ENCODE measurements around the gene HDAC4.

The HDAC4 gene

GRCh38 chr2:239099474-239099873 lies 301.3 kb downstream of the HDAC4 start:
- Histone ChIP-seq H3K27ac (ENCODE audit: low read depth, low read length) (no peak overlapping the region), H3K36me3 (ENCODE audit: control insufficient read depth in 1 of 2, insufficient read depth in 2 of 2, low read length in 2 of 2) (peaks cover 15 to 68% of the 10 kb centered on the region in 2 donors), H3K27me3 (ENCODE audit: control insufficient read depth in 1 of 2, insufficient read depth in 2 of 2, low read length in 2 of 2) (no peaks in the 10 kb centered on the region), H3K4me3 (ENCODE audit: low read depth in 1 of 2, low read length in 2 of 2) (no peak overlapping the region), H3K4me1 (ENCODE audit: control insufficient read depth in 1 of 2, insufficient read depth in 2 of 2, low read length in 2 of 2) (no peaks in the 10 kb centered on the region), H3K9ac (ENCODE audit: low read depth in 1 of 2, low read length in 2 of 2) (no peak overlapping the region), H3K9me3 (ENCODE audit: control insufficient read depth in 1 of 2, low read length in 2 of 2) (no peaks in the 10 kb centered on the region)

- no peak overlapping the region for H3K27ac ChIP-seq (ENCODE audit: low read depth, low read length)
- no peak overlapping the region for H3K9ac ChIP-seq (ENCODE audit: low read depth in 1 of 2, low read length in 2 of 2)
- no peak overlapping the region for H3K4me3 ChIP-seq (ENCODE audit: low read depth in 1 of 2, low read length in 2 of 2)
- H3K36me3 ChIP-seq (ENCODE audit: control insufficient read depth in 1 of 2, insufficient read depth in 2 of 2, low read length in 2 of 2): peaks cover 13 to 66% of the 10 kb centered on the region in 2 donors
- no peaks in the 10 kb centered on the region for H3K9me3 ChIP-seq (ENCODE audit: control insufficient read depth in 1 of 2, low read length in 2 of 2)
- H3K4me1 ChIP-seq (ENCODE audit: control insufficient read depth in 1 of 2, insufficient read depth in 2 of 2, low read length in 2 of 2): no peaks in the 10 kb centered on the region
- no peaks in the 10 kb centered on the region for H3K27me3 ChIP-seq (ENCODE audit: control insufficient read depth in 1 of 2, insufficient read depth in 2 of 2, low read length in 2 of 2)
Measured at GRCh38 chr2:239098288-239098970, 302.4 kb downstream of the HDAC4 start.

- H3K27me3 ChIP-seq (ENCODE audit: control insufficient read depth in 1 of 2, insufficient read depth in 2 of 2, low read length in 2 of 2): no peaks in the 10 kb centered on the region
- H3K9ac ChIP-seq (ENCODE audit: low read depth in 1 of 2, low read length in 2 of 2): no peak overlapping the region
- H3K4me3 ChIP-seq (ENCODE audit: low read depth in 1 of 2, low read length in 2 of 2): no peak overlapping the region
- H3K36me3 ChIP-seq (ENCODE audit: control insufficient read depth in 1 of 2, insufficient read depth in 2 of 2, low read length in 2 of 2): peaks cover 13 to 61% of the 10 kb centered on the region in 2 donors
- H3K27ac ChIP-seq (ENCODE audit: low read depth, low read length): no peak overlapping the region
- no peaks in the 10 kb centered on the region for H3K9me3 ChIP-seq (ENCODE audit: control insufficient read depth in 1 of 2, low read length in 2 of 2)
- no peaks in the 10 kb centered on the region for H3K4me1 ChIP-seq (ENCODE audit: control insufficient read depth in 1 of 2, insufficient read depth in 2 of 2, low read length in 2 of 2)
Measured at GRCh38 chr2:239097428-239097696, 303.5 kb downstream of the HDAC4 start.

- no peak overlapping the region for H3K27ac ChIP-seq (ENCODE audit: low read depth, low read length)
- H3K9me3 ChIP-seq (ENCODE audit: control insufficient read depth in 1 of 2, low read length in 2 of 2): no peaks in the 10 kb centered on the region
- peaks cover 13 to 58% of the 10 kb centered on the region in 2 donors for H3K36me3 ChIP-seq (ENCODE audit: control insufficient read depth in 1 of 2, insufficient read depth in 2 of 2, low read length in 2 of 2)
- no peak overlapping the region for H3K4me3 ChIP-seq (ENCODE audit: low read depth in 1 of 2, low read length in 2 of 2)
- no peaks in the 10 kb centered on the region for H3K4me1 ChIP-seq (ENCODE audit: control insufficient read depth in 1 of 2, insufficient read depth in 2 of 2, low read length in 2 of 2)
- no peaks in the 10 kb centered on the region for H3K27me3 ChIP-seq (ENCODE audit: control insufficient read depth in 1 of 2, insufficient read depth in 2 of 2, low read length in 2 of 2)
- no peak overlapping the region for H3K9ac ChIP-seq (ENCODE audit: low read depth in 1 of 2, low read length in 2 of 2)
Measured at GRCh38 chr2:239096676-239097427, 304.0 kb downstream of the HDAC4 start.

- Histone ChIP-seq H3K4me1 (ENCODE audit: control insufficient read depth in 1 of 2, insufficient read depth in 2 of 2, low read length in 2 of 2) (no peaks in the 10 kb centered on the region), H3K9me3 (ENCODE audit: control insufficient read depth in 1 of 2, low read length in 2 of 2) (no peaks in the 10 kb centered on the region), H3K27me3 (ENCODE audit: control insufficient read depth in 1 of 2, insufficient read depth in 2 of 2, low read length in 2 of 2) (no peaks in the 10 kb centered on the region), H3K27ac (ENCODE audit: low read depth, low read length) (no peak overlapping the region), H3K9ac (ENCODE audit: low read depth in 1 of 2, low read length in 2 of 2) (no peak overlapping the region), H3K4me3 (ENCODE audit: low read depth in 1 of 2, low read length in 2 of 2) (no peak overlapping the region), H3K36me3 (ENCODE audit: control insufficient read depth in 1 of 2, insufficient read depth in 2 of 2, low read length in 2 of 2) (peaks cover 8 to 56% of the 10 kb centered on the region in 2 donors)
Measured at GRCh38 chr2:239095460-239096081, 305.2 kb downstream of the HDAC4 start.

GRCh38 chr2:239094867-239095266 lies 306.0 kb downstream of the HDAC4 start:
- no peak overlapping the region for H3K27ac ChIP-seq (ENCODE audit: low read depth, low read length)
- no peak overlapping the region for H3K4me3 ChIP-seq (ENCODE audit: low read depth in 1 of 2, low read length in 2 of 2)
- H3K27me3 ChIP-seq (ENCODE audit: control insufficient read depth in 1 of 2, insufficient read depth in 2 of 2, low read length in 2 of 2): no peaks in the 10 kb centered on the region
- no peaks in the 10 kb centered on the region for H3K4me1 ChIP-seq (ENCODE audit: control insufficient read depth in 1 of 2, insufficient read depth in 2 of 2, low read length in 2 of 2)
- H3K9ac ChIP-seq (ENCODE audit: low read depth in 1 of 2, low read length in 2 of 2): no peak overlapping the region
- H3K36me3 ChIP-seq (ENCODE audit: control insufficient read depth in 1 of 2, insufficient read depth in 2 of 2, low read length in 2 of 2): peaks cover under 1 to 52% of the 10 kb centered on the region in 2 donors
- no peaks in the 10 kb centered on the region for H3K9me3 ChIP-seq (ENCODE audit: control insufficient read depth in 1 of 2, low read length in 2 of 2)

GRCh38 chr2:239093952-239094351 lies 306.9 kb downstream of the HDAC4 start:
- Histone ChIP-seq H3K27ac (ENCODE audit: low read depth, low read length) (no peak overlapping the region), H3K4me3 (ENCODE audit: low read depth in 1 of 2, low read length in 2 of 2) (no peak overlapping the region), H3K4me1 (ENCODE audit: control insufficient read depth in 1 of 2, insufficient read depth in 2 of 2, low read length in 2 of 2) (no peaks in the 10 kb centered on the region), H3K27me3 (ENCODE audit: control insufficient read depth in 1 of 2, insufficient read depth in 2 of 2, low read length in 2 of 2) (no peaks in the 10 kb centered on the region), H3K9ac (ENCODE audit: low read depth in 1 of 2, low read length in 2 of 2) (no peak overlapping the region), H3K36me3 (ENCODE audit: control insufficient read depth in 1 of 2, insufficient read depth in 2 of 2, low read length in 2 of 2) (peaks cover 0 to 47% of the 10 kb centered on the region in 2 donors), H3K9me3 (ENCODE audit: control insufficient read depth in 1 of 2, low read length in 2 of 2) (no peaks in the 10 kb centered on the region)

- H3K27ac ChIP-seq (ENCODE audit: low read depth, low read length): no peak overlapping the region
Measured at GRCh38 chr2:239093542-239093941, 307.3 kb downstream of the HDAC4 start.

GRCh38 chr2:239092571-239093294 lies 308.1 kb downstream of the HDAC4 start:
- Histone ChIP-seq H3K27me3 (ENCODE audit: control insufficient read depth in 1 of 2, insufficient read depth in 2 of 2, low read length in 2 of 2) (no peaks in the 10 kb centered on the region), H3K9me3 (ENCODE audit: control insufficient read depth in 1 of 2, low read length in 2 of 2) (no peaks in the 10 kb centered on the region), H3K36me3 (ENCODE audit: control insufficient read depth in 1 of 2, insufficient read depth in 2 of 2, low read length in 2 of 2) (peaks cover 0 to 45% of the 10 kb centered on the region in 2 donors), H3K4me3 (ENCODE audit: low read depth in 1 of 2, low read length in 2 of 2) (no peak overlapping the region), H3K9ac (ENCODE audit: low read depth in 1 of 2, low read length in 2 of 2) (no peak overlapping the region), H3K27ac (ENCODE audit: low read depth, low read length) (no peak overlapping the region), H3K4me1 (ENCODE audit: control insufficient read depth in 1 of 2, insufficient read depth in 2 of 2, low read length in 2 of 2) (no peaks in the 10 kb centered on the region)

More at GRCh38 chr2:239093542-239093941, 307.3 kb downstream of the HDAC4 start:
- H3K27me3 ChIP-seq (ENCODE audit: control insufficient read depth in 1 of 2, insufficient read depth in 2 of 2, low read length in 2 of 2): no peaks in the 10 kb centered on the region
- H3K4me3 ChIP-seq (ENCODE audit: low read depth in 1 of 2, low read length in 2 of 2): no peak overlapping the region
- H3K9ac ChIP-seq (ENCODE audit: low read depth in 1 of 2, low read length in 2 of 2): no peak overlapping the region
- H3K4me1 ChIP-seq (ENCODE audit: control insufficient read depth in 1 of 2, insufficient read depth in 2 of 2, low read length in 2 of 2): no peaks in the 10 kb centered on the region
- peaks cover 0 to 47% of the 10 kb centered on the region in 2 donors for H3K36me3 ChIP-seq (ENCODE audit: control insufficient read depth in 1 of 2, insufficient read depth in 2 of 2, low read length in 2 of 2)
- H3K9me3 ChIP-seq (ENCODE audit: control insufficient read depth in 1 of 2, low read length in 2 of 2): no peaks in the 10 kb centered on the region

GRCh38 chr2:239089884-239090283 lies 310.9 kb downstream of the HDAC4 start:
- Histone ChIP-seq H3K4me1 (ENCODE audit: control insufficient read depth in 1 of 2, insufficient read depth in 2 of 2, low read length in 2 of 2) (no peaks in the 10 kb centered on the region), H3K27me3 (ENCODE audit: control insufficient read depth in 1 of 2, insufficient read depth in 2 of 2, low read length in 2 of 2) (no peaks in the 10 kb centered on the region), H3K4me3 (ENCODE audit: low read depth in 1 of 2, low read length in 2 of 2) (no peak overlapping the region), H3K9ac (ENCODE audit: low read depth in 1 of 2, low read length in 2 of 2) (no peak overlapping the region), H3K36me3 (ENCODE audit: control insufficient read depth in 1 of 2, insufficient read depth in 2 of 2, low read length in 2 of 2) (peaks cover 6 to 39% of the 10 kb centered on the region in 2 donors), H3K9me3 (ENCODE audit: control insufficient read depth in 1 of 2, low read length in 2 of 2) (no peaks in the 10 kb centered on the region), H3K27ac (ENCODE audit: low read depth, low read length) (no peak overlapping the region)
